GM12865 (cell line): Measurements from ENCODE around the gene APOL4.

ENCODE experiments used
- DNase-seq: peaks from one replicate; pipeline ENCODE4 v3.0.0; 2010; ENCODE audit warnings: low read depth
- H3K4me3 ChIP-seq: 2 replicates; pipeline ENCODE4 v1.5.1; 2011; ENCODE audit warnings: mild to moderate bottlenecking, low read depth, low read length, control low read depth
- CTCF ChIP-seq: IDR thresholded peaks from 2 replicates; pipeline ENCODE4 v1.5.1; 2011; ENCODE audit warnings: low read length, control low read depth, low read depth, inconsistent platforms; ENCODE audit not compliant: insufficient read depth; ENCODE audit errors: missing control alignments

The APOL4 gene

GRCh38 chr22:36143956-36144355 lies 57.7 kb downstream of the APOL4 start:
- TF ChIP-seq CTCF = no peak
- no peak for DNase-seq
- no peak overlapping the region for H3K4me3 ChIP-seq

- TF ChIP-seq CTCF = no peak
- no peak overlapping the region for H3K4me3 ChIP-seq
- no peak for DNase-seq
Measured at GRCh38 chr22:36143066-36143815, 58.4 kb downstream of the APOL4 start.

GRCh38 chr22:36141481-36141880 lies 60.1 kb downstream of the APOL4 start:
- no peak for DNase-seq
- no peak for TF ChIP-seq CTCF
- no peak overlapping the region for H3K4me3 ChIP-seq
